T-helper 2 cell treated with Interferon-gamma antibody and Interleukin-4, amounts not matched to agents 100 ng/mL and 5 ng/mL, for 36 hours (primary cell): Measurements from ENCODE around the gene DACT2. TPM values are rescaled to one million over a fixed set of nuclear protein-coding genes. Genes with fewer than 3 reads are reported as not detected.
"Not testable (repeated sequence)": the region's sequence is repeated elsewhere in the genome, so short reads cannot be mapped to it uniquely, and the experiment has no call there.

Source experiments
- intact Hi-C: fragments of 100-400 bp; cut with micrococcal nuclease; formaldehyde crosslinking; loops from one replicate; pipeline ENCODE4 v1.15.1; 2023
- total RNA-seq: library from RNA; stranded (reverse); gene quantifications from 2 replicates; pipeline ENCODE4 v1.2.3, GENCODE V29; 2022

Gene DACT2
- total RNA-seq, 1 donor from 2014 or later: 0.14 TPM

- intact Hi-C loops: no loop called here
Measured at GRCh38 chr6:168304752-168305015, 14.9 kb downstream of the DACT2 start.

GRCh38 chr6:168303982-168304751, 15.4 kb downstream of the DACT2 start:
- intact Hi-C loops: no loop called here

GRCh38 chr6:168302534-168302933, 17.0 kb downstream of the DACT2 start:
- intact Hi-C loops: no loop called here

GRCh38 chr6:168301648-168302398, 17.8 kb downstream of the DACT2 start:
- intact Hi-C loops: no loop called here

GRCh38 chr6:168300975-168301647, 18.5 kb downstream of the DACT2 start:
- intact Hi-C loops: no loop called here

GRCh38 chr6:168299541-168300511, 19.8 kb downstream of the DACT2 start:
- intact Hi-C loops: no loop called here

GRCh38 chr6:168297643-168298042, 21.9 kb downstream of the DACT2 start:
- intact Hi-C loops: no loop called here

- intact Hi-C loops: no loop called here
Measured at GRCh38 chr6:168294901-168295300, 24.7 kb downstream of the DACT2 start.

- intact Hi-C loops: no loop called here
Measured at GRCh38 chr6:168293636-168294530, 25.7 kb downstream of the DACT2 start.

- intact Hi-C loops: no loop called here
Measured at GRCh38 chr6:168292826-168293225, 26.8 kb downstream of the DACT2 start.

GRCh38 chr6:168291450-168291849, 28.1 kb downstream of the DACT2 start:
- intact Hi-C loops: no loop called here

GRCh38 chr6:168290095-168290494, 29.5 kb downstream of the DACT2 start:
- intact Hi-C loops: no loop called here

GRCh38 chr6:168289571-168289962, 30.0 kb downstream of the DACT2 start:
- intact Hi-C loops: no loop called here

GRCh38 chr6:168288781-168289570, 30.6 kb downstream of the DACT2 start:
- intact Hi-C loops: no loop called here

GRCh38 chr6:168287460-168287859, 32.1 kb downstream of the DACT2 start:
- intact Hi-C loops: not testable (repeated sequence)

GRCh38 chr6:168286771-168287446, 32.7 kb downstream of the DACT2 start:
- intact Hi-C loops: not testable (repeated sequence)

- intact Hi-C loops: no loop called here
Measured at GRCh38 chr6:168286116-168286515, 33.5 kb downstream of the DACT2 start.

- intact Hi-C loops: no loop called here
Measured at GRCh38 chr6:168285456-168285855, 34.1 kb downstream of the DACT2 start.

GRCh38 chr6:168284187-168284586, 35.4 kb downstream of the DACT2 start:
- intact Hi-C loops: no loop called here
